Measurements from ENCODE around the gene OAF. TPM values are rescaled to one million over a fixed set of nuclear protein-coding genes. Genes with fewer than 3 reads are reported as not detected.
A peak's percentile ranks its signal among the peaks of the same experiment; 100 is the strongest.

Gene OAF
- total and polyA plus RNA-seq, 4 donors: 15.0 to 151 (median 82.0) TPM

- TF ChIP-seq, protein P1, sequence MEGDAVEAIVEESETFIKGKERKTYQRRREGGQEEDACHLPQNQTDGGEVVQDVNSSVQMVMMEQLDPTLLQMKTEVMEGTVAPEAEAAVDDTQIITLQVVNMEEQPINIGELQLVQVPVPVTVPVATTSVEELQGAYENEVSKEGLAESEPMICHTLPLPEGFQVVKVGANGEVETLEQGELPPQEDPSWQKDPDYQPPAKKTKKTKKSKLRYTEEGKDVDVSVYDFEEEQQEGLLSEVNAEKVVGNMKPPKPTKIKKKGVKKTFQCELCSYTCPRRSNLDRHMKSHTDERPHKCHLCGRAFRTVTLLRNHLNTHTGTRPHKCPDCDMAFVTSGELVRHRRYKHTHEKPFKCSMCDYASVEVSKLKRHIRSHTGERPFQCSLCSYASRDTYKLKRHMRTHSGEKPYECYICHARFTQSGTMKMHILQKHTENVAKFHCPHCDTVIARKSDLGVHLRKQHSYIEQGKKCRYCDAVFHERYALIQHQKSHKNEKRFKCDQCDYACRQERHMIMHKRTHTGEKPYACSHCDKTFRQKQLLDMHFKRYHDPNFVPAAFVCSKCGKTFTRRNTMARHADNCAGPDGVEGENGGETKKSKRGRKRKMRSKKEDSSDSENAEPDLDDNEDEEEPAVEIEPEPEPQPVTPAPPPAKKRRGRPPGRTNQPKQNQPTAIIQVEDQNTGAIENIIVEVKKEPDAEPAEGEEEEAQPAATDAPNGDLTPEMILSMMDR (IDR thresholded peaks at IDR 0.05; ENCODE audit: low read depth, low read length, missing input control): no peak
- TF ChIP-seq GABPA (IDR thresholded peaks at IDR 0.05 in 1 of 2, conservative IDR thresholded peaks at IDR 0.05 in 1 of 2) (peak in 1 of 2 donors; percentile 24), HNF4G (IDR thresholded peaks at IDR 0.05) (peak; percentile 21), RAD21 (IDR thresholded peaks at IDR 0.05) (peak in 1 of 2 donors; percentile 53), ATF3 (IDR thresholded peaks at IDR 0.05) (no peak), FOXA1 (IDR thresholded peaks at IDR 0.05) (peak; percentile 28)
- TF ChIP-seq, protein P2, sequence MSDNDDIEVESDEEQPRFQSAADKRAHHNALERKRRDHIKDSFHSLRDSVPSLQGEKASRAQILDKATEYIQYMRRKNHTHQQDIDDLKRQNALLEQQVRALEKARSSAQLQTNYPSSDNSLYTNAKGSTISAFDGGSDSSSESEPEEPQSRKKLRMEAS (IDR thresholded peaks at IDR 0.05): peak; percentile 70
These were observed 2.8 kb upstream of the OAF start (continued) for GRCh38 chr11:120208001-120208441.

GRCh38 chr11:120208777-120209176 lies 2.1 kb upstream of the OAF start:
- peak overlapping the region in 1 of 3 donors; percentile 22 for H3K4me3 ChIP-seq (ENCODE audit: low read depth in 1 of 3, low read length in 3 of 3)
- DNase-seq (ENCODE audit: low spot score): no peak
- H3K4me1 ChIP-seq (ENCODE audit: control insufficient read depth in 4 of 4, insufficient read depth in 4 of 4, low read length in 3 of 4): peaks cover 8 to 63% (median 24%) of the 10 kb centered on the region in 4 donors
- H3K9ac ChIP-seq (ENCODE audit: low read depth in 1 of 2, low read length in 2 of 2): no peak overlapping the region
- no peaks in the 10 kb centered on the region for H3K36me3 ChIP-seq (ENCODE audit: control insufficient read depth in 4 of 4, insufficient read depth in 3 of 4, low read depth in 1 of 4, low read length in 3 of 4)
- H3K27me3 ChIP-seq (ENCODE audit: control insufficient read depth in 4 of 4, insufficient read depth in 4 of 4, low read length in 3 of 4): no peaks in the 10 kb centered on the region
- no peak for TF ChIP-seq TAF1 (conservative IDR thresholded peaks at IDR 0.05)
- TF ChIP-seq NR2F2 (IDR thresholded peaks at IDR 0.05): no peak
- TF ChIP-seq, protein P2 (IDR thresholded peaks at IDR 0.05): no peak
- TF ChIP-seq EGR1 (IDR thresholded peaks at IDR 0.05; ENCODE audit: low read depth in 2 of 2): no peak
- no peak for TF ChIP-seq RXRA (IDR thresholded peaks at IDR 0.05)
- no peak for TF ChIP-seq SP1 (IDR thresholded peaks at IDR 0.05)
- no peak for TF ChIP-seq GABPA (IDR thresholded peaks at IDR 0.05 in 1 of 2, conservative IDR thresholded peaks at IDR 0.05 in 1 of 2)
- no peak for TF ChIP-seq RAD21 (IDR thresholded peaks at IDR 0.05)
- no peak for TF ChIP-seq YY1 (IDR thresholded peaks at IDR 0.05)
- TF ChIP-seq FOXA2 (IDR thresholded peaks at IDR 0.05): no peak
- TF ChIP-seq REST (IDR thresholded peaks at IDR 0.05): no peak
- TF ChIP-seq, protein P1 (IDR thresholded peaks at IDR 0.05; ENCODE audit: low read depth, low read length, missing input control): no peak
- no peak for TF ChIP-seq JUND (IDR thresholded peaks at IDR 0.05)
- no peak for TF ChIP-seq HNF4A (conservative IDR thresholded peaks at IDR 0.05)
- TF ChIP-seq FOXA1 (IDR thresholded peaks at IDR 0.05): no peak
- TF ChIP-seq HNF4G (IDR thresholded peaks at IDR 0.05): no peak
- no peaks in the 10 kb centered on the region for H3K9me3 ChIP-seq (ENCODE audit: control insufficient read depth in 4 of 4, low read length in 3 of 4)
- WGBS: 62% methylated on average over 6 of the region's 6 CpGs
- H3K27ac ChIP-seq (ENCODE audit: low read depth in 1 of 2, low read length in 2 of 2): peak overlapping the region; percentile 93 to 95
